Osteoblast (primary cell): ENCODE data around the gene ATRNL1. TPM values are rescaled to one million over a fixed set of nuclear protein-coding genes. Genes with fewer than 3 reads are reported as not detected.

Experiments used
- DNase-seq: peaks from one replicate; pipeline ENCODE4 v3.0.0; 2011; ENCODE audit warnings: low spot score, mixed read lengths; ENCODE audit not compliant: insufficient read length; ENCODE audit errors: missing footprints
- H2AFZ ChIP-seq: 2 replicates; pipeline ENCODE4 v1.6.0; 2011; ENCODE audit warnings: mild to moderate bottlenecking, low read length
- H3K27ac ChIP-seq: 2 replicates; pipeline ENCODE4 v1.5.1; 2011; ENCODE audit warnings: mild to moderate bottlenecking, low read depth, low read length, moderate library complexity
- H3K27me3 ChIP-seq: 2 replicates; pipeline ENCODE4 v1.6.0; 2012; ENCODE audit warnings: mild to moderate bottlenecking, control low read depth, inconsistent platforms, low read length, moderate library complexity; ENCODE audit not compliant: insufficient read depth
- H3K36me3 ChIP-seq: 2 replicates; pipeline ENCODE4 v1.5.1; 2011; ENCODE audit warnings: mild to moderate bottlenecking, low read length, control low read depth, moderate library complexity; ENCODE audit not compliant: insufficient read depth
- H3K4me1 ChIP-seq: 2 replicates; pipeline ENCODE4 v1.5.1; 2011; ENCODE audit warnings: mild to moderate bottlenecking, low read length, control low read depth, moderate library complexity; ENCODE audit not compliant: insufficient read depth
- H3K4me2 ChIP-seq: 2 replicates; pipeline ENCODE4 v1.6.0; 2011; ENCODE audit warnings: mild to moderate bottlenecking, low read length; ENCODE audit not compliant: insufficient read depth
- H3K4me3 ChIP-seq: fragments of 200-600 bp; sonication (generic); 3 replicates; pipeline ENCODE4 v1.5.1; 2012; ENCODE audit warnings: mild to moderate bottlenecking, low read length, inconsistent platforms; ENCODE audit not compliant: insufficient read depth
- H3K79me2 ChIP-seq: 2 replicates; pipeline ENCODE4 v1.6.0; 2012; ENCODE audit warnings: mild to moderate bottlenecking, low read length, control low read depth, inconsistent platforms; ENCODE audit not compliant: insufficient read depth
- H3K9me3 ChIP-seq: 2 replicates; pipeline ENCODE4 v1.5.1; 2011; ENCODE audit warnings: low read depth, low read length, control low read depth
- H4K20me1 ChIP-seq: 2 replicates; pipeline ENCODE4 v1.6.0; 2012; ENCODE audit warnings: mild to moderate bottlenecking, low read length, control low read depth; ENCODE audit not compliant: insufficient read depth
- CTCF ChIP-seq: IDR thresholded peaks from 2 replicates; pipeline ENCODE4 v1.5.1; 2011; ENCODE audit warnings: mild to moderate bottlenecking, low read depth, low read length, moderate library complexity; ENCODE audit errors: extremely low read depth
- total RNA-seq: library from RNA; depleted of rRNA; stranded (reverse); fragments of >200 nt; gene quantifications from 2 replicates; pipeline ENCODE4 v1.2.3, GENCODE V29; 2012

The ATRNL1 gene
- total RNA-seq, 1 donor, result 1.4 TPM

GRCh38 chr10:115939101-115939854 is 846.1 kb downstream of the ATRNL1 start:
- peaks cover 43% of the 10 kb centered on the region for H3K4me1 ChIP-seq
- no peak overlapping the region for H2AFZ ChIP-seq
- no peaks in the 10 kb centered on the region for H3K36me3 ChIP-seq
- no peaks in the 10 kb centered on the region for H3K79me2 ChIP-seq
- no peaks in the 10 kb centered on the region for H3K9me3 ChIP-seq
- no peaks in the 10 kb centered on the region for H4K20me1 ChIP-seq
- DNase-seq, result no peak
- H3K27me3 ChIP-seq, result no peaks in the 10 kb centered on the region
- no peak overlapping the region for H3K4me3 ChIP-seq
- no peak overlapping the region for H3K4me2 ChIP-seq
- H3K27ac ChIP-seq, result no peak overlapping the region
- TF ChIP-seq CTCF, result no peak

GRCh38 chr10:115941361-115941771 is 848.2 kb downstream of the ATRNL1 start:
- H3K4me2 ChIP-seq, result no peak overlapping the region
- no peaks in the 10 kb centered on the region for H3K9me3 ChIP-seq

DNA sequence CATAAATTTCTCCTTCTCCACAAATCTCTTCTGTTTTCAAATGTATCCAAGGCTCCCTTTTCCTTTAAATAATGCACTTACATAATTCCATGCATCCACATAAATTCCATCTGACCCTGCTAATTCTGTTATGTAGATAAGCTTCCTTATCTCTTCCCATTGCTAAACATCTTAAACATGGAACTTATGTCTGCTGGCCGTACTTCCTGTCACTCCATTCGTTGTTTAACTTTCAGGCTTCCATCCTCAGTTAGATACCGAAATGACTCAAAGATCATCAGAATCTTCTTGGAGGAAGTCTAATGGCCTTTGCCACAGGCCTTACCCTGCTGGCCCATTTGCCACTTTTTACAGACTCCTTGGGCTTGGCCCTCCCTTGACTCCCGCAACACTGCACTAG is 848.9 kb downstream of the ATRNL1 start:
- no peak for TF ChIP-seq CTCF
- no peaks in the 10 kb centered on the region for H4K20me1 ChIP-seq
- DNase-seq, result no peak
- no peaks in the 10 kb centered on the region for H3K27me3 ChIP-seq
- H3K4me3 ChIP-seq, result no peak overlapping the region
- no peaks in the 10 kb centered on the region for H3K36me3 ChIP-seq
- H3K27ac ChIP-seq, result no peak overlapping the region
- no peaks in the 10 kb centered on the region for H3K9me3 ChIP-seq
- H3K4me2 ChIP-seq, result no peak overlapping the region
- H2AFZ ChIP-seq, result no peak overlapping the region
- no peaks in the 10 kb centered on the region for H3K79me2 ChIP-seq
- H3K4me1 ChIP-seq, result peaks cover 41% of the 10 kb centered on the region

More at GRCh38 chr10:115941361-115941771, 848.2 kb downstream of the ATRNL1 start:
- H2AFZ ChIP-seq, result no peak overlapping the region
- no peaks in the 10 kb centered on the region for H3K27me3 ChIP-seq
- no peaks in the 10 kb centered on the region for H3K79me2 ChIP-seq
- H3K36me3 ChIP-seq, result no peaks in the 10 kb centered on the region
- TF ChIP-seq CTCF, result no peak
- no peak for DNase-seq
- H4K20me1 ChIP-seq, result no peaks in the 10 kb centered on the region
- H3K27ac ChIP-seq, result no peak overlapping the region
- no peak overlapping the region for H3K4me3 ChIP-seq
- peaks cover 40% of the 10 kb centered on the region for H3K4me1 ChIP-seq

DNA sequence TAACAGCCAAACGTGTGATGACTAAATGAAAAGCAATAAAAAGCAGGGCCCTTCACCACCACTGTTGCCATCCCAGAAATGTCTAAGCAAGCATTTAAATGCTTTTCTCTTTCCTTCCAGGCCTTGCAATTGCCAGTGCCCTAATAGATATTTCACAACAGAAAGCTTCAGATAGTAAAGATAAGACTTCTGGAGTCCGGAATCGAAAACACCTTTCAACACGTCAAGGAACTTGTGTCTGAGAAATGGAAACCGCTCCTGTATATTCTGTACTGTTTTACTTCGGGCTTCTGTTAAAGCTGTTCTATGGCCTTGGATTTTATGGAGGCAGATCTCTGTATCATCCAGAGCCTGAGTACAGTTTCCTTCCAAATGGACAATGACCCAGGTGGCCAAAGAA is 851.4 kb downstream of the ATRNL1 start:
- Histone ChIP-seq H2AFZ (no peak overlapping the region), H4K20me1 (no peaks in the 10 kb centered on the region), H3K4me2 (no peak overlapping the region), H3K4me1 (peaks cover 54% of the 10 kb centered on the region), H3K27ac (no peak overlapping the region), H3K9me3 (no peaks in the 10 kb centered on the region), H3K27me3 (no peaks in the 10 kb centered on the region), H3K79me2 (no peaks in the 10 kb centered on the region), H3K36me3 (no peaks in the 10 kb centered on the region), H3K4me3 (no peak overlapping the region)
- TF ChIP-seq CTCF, result no peak
- no peak for DNase-seq
